Neural cell (in vitro differentiated cells): ENCODE measurements around the gene DAP. TPM values are rescaled to one million over a fixed set of nuclear protein-coding genes. Genes with fewer than 3 reads are reported as not detected.

Experiments used
- H2AFZ ChIP-seq: fragments of 200-600, 300-800 bp; sonication (generic), shearing (Covaris generic); 2 replicates; pipeline ENCODE4 v1.6.0; 2014; ENCODE audit warnings: low read depth, mild to moderate bottlenecking, antibody characterized with exemption, low read length, moderate library complexity
- H3F3A ChIP-seq: fragments of 200-600 bp; shearing (Covaris generic); 2 replicates; pipeline ENCODE4 v1.6.1; 2016; ENCODE audit warnings: mild to moderate bottlenecking, moderate library complexity, mixed read lengths, antibody characterized with exemption, low read length; ENCODE audit not compliant: insufficient read depth, poor library complexity, severe bottlenecking
- H3K27ac ChIP-seq: fragments of 200-600, 300-800 bp; sonication (generic), shearing (Covaris generic); 2 replicates; pipeline ENCODE4 v1.5.1; 2014; ENCODE audit warnings: mild to moderate bottlenecking, low read length, moderate library complexity
- H3K27me3 ChIP-seq: fragments of 300-800, 200-600 bp; sonication (generic), shearing (Covaris generic); 2 replicates; pipeline ENCODE4 v1.6.0; 2014; ENCODE audit warnings: mild to moderate bottlenecking, low read depth, low read length, moderate library complexity; ENCODE audit not compliant: insufficient read depth
- H3K36me3 ChIP-seq: fragments of 300-800, 200-600 bp; sonication (generic), shearing (Covaris generic); 2 replicates; pipeline ENCODE4 v1.5.1; 2014; ENCODE audit warnings: mild to moderate bottlenecking, antibody characterized with exemption, low read length, moderate library complexity; ENCODE audit not compliant: insufficient read depth
- H3K4me2 ChIP-seq: fragments of 300-800, 200-600 bp; sonication (generic), shearing (Covaris generic); 2 replicates; pipeline ENCODE4 v1.6.0; 2014; ENCODE audit warnings: mild to moderate bottlenecking, low read length
- H3K4me3 ChIP-seq: fragments of 300-800, 200-600 bp; sonication (generic), shearing (Covaris generic); 2 replicates; pipeline ENCODE4 v1.5.1; 2014; ENCODE audit warnings: mild to moderate bottlenecking, low read length, moderate library complexity
- H3K79me2 ChIP-seq: fragments of 200-600 bp; shearing (Covaris generic); replicated peaks from 2 replicates; pipeline ENCODE4 v1.6.0; 2014; ENCODE audit warnings: mild to moderate bottlenecking, low read length, moderate library complexity; ENCODE audit not compliant: insufficient read depth
- H3K9ac ChIP-seq: fragments of 300-800, 200-600 bp; sonication (generic), shearing (Covaris generic); 2 replicates; pipeline ENCODE4 v1.6.1; 2016; ENCODE audit warnings: mild to moderate bottlenecking, low read length, mixed read lengths
- H3K9me2 ChIP-seq: fragments of 200-600 bp; shearing (Covaris generic); 2 replicates; pipeline ENCODE4 v1.6.1; 2016; ENCODE audit warnings: mild to moderate bottlenecking, low read length, mixed read lengths; ENCODE audit not compliant: insufficient read depth
- H3K9me3 ChIP-seq: fragments of 200-600, 300-800 bp; sonication (generic), shearing (Covaris generic); 2 replicates; pipeline ENCODE4 v1.6.1; 2016; ENCODE audit warnings: mild to moderate bottlenecking, mixed run types, low read length, moderate library complexity, mixed read lengths
- H4K20me1 ChIP-seq: fragments of 200-600 bp; shearing (Covaris generic); 2 replicates; pipeline ENCODE4 v1.6.1; 2016; ENCODE audit warnings: mild to moderate bottlenecking, mixed run types; ENCODE audit not compliant: insufficient read depth
- CTCF ChIP-seq: fragments of 450-650 bp; IDR thresholded peaks from 2 replicates; pipeline ENCODE4 v1.5.1; 2014; ENCODE audit warnings: antibody characterized with exemption, mild to moderate bottlenecking, moderate library complexity; ENCODE audit not compliant: poor library complexity, severe bottlenecking
- EP300 ChIP-seq: fragments of 450-650 bp; conservative IDR thresholded peaks from 2 replicates; pipeline ENCODE4 v1.6.1; 2014; ENCODE audit warnings: antibody characterized with exemption, mild to moderate bottlenecking, moderate library complexity; ENCODE audit not compliant: poor library complexity, severe bottlenecking
- EZH2 ChIP-seq: fragments of 200-600, 300-800 bp; shearing (Covaris generic), sonication (generic); IDR thresholded peaks from 2 replicates; pipeline ENCODE4 v1.6.1; 2014; ENCODE audit warnings: antibody characterized with exemption, low read length, borderline replicate concordance, mild to moderate bottlenecking; ENCODE audit not compliant: insufficient read depth, poor library complexity, severe bottlenecking
- MXI1 ChIP-seq: fragments of 450-650 bp; conservative IDR thresholded peaks from 2 replicates; pipeline ENCODE4 v1.6.1; 2014; ENCODE audit warnings: antibody characterized with exemption, mild to moderate bottlenecking; ENCODE audit not compliant: poor library complexity, severe bottlenecking
- POLR2AphosphoS5 ChIP-seq: IDR thresholded peaks from 2 replicates; pipeline ENCODE4 v1.6.1; 2012
- RAD21 ChIP-seq: fragments of 450-650 bp; conservative IDR thresholded peaks from 2 replicates; pipeline ENCODE4 v1.6.1; 2014; ENCODE audit warnings: antibody characterized with exemption, mild to moderate bottlenecking, moderate library complexity
- REST ChIP-seq: IDR thresholded peaks from 2 replicates; pipeline ENCODE4 v1.6.1; 2012; ENCODE audit warnings: borderline replicate concordance
- SMC3 ChIP-seq: fragments of 450-650 bp; conservative IDR thresholded peaks from 2 replicates; pipeline ENCODE4 v1.6.1; 2014; ENCODE audit warnings: antibody characterized with exemption, mild to moderate bottlenecking, moderate library complexity; ENCODE audit not compliant: poor library complexity
- TAF1 ChIP-seq: IDR thresholded peaks from 2 replicates; pipeline ENCODE4 v1.6.1; 2012; ENCODE audit warnings: low read depth
- polyA plus RNA-seq: library from polyadenylated mRNA; depleted of rRNA; stranded (reverse); fragments of >200 nt; gene quantifications from 2 replicates; pipeline ENCODE4 v1.2.3, GENCODE V29; 2014

DAP gene
- polyA plus RNA-seq, 1 donor from 2014 or later = 9.3 TPM

- H3K4me2 ChIP-seq = no peak overlapping the region
- no peaks in the 10 kb centered on the region for H4K20me1 ChIP-seq
- no peak for TF ChIP-seq CTCF
- no peak for TF ChIP-seq TAF1
- no peak for TF ChIP-seq REST
- TF ChIP-seq EZH2 = no peak
- no peaks in the 10 kb centered on the region for H3K36me3 ChIP-seq
- H2AFZ ChIP-seq = no peak overlapping the region
- H3K79me2 ChIP-seq = no peaks in the 10 kb centered on the region
- H3K27ac ChIP-seq = no peak overlapping the region
- H3K9me3 ChIP-seq = peaks cover 3% of the 10 kb centered on the region
- H3K9me2 ChIP-seq = no peaks in the 10 kb centered on the region
- H3K9ac ChIP-seq = no peak overlapping the region
- H3K27me3 ChIP-seq = no peaks in the 10 kb centered on the region
- H3F3A ChIP-seq = no peaks in the 10 kb centered on the region
- H3K4me3 ChIP-seq = no peak overlapping the region
Observed at GRCh38 chr5:10660720-10661387, 100.2 kb downstream of the DAP start.

GRCh38 chr5:10660135-10660534 lies 100.9 kb downstream of the DAP start:
- Histone ChIP-seq H3K27me3 (no peaks in the 10 kb centered on the region), H3K36me3 (no peaks in the 10 kb centered on the region), H3K9me3 (peaks cover 3% of the 10 kb centered on the region), H3K79me2 (no peaks in the 10 kb centered on the region), H2AFZ (no peak overlapping the region), H3K9ac (no peak overlapping the region), H3K4me3 (no peak overlapping the region), H3K27ac (no peak overlapping the region), H3K4me2 (no peak overlapping the region), H4K20me1 (no peaks in the 10 kb centered on the region), H3K9me2 (no peaks in the 10 kb centered on the region), H3F3A (no peaks in the 10 kb centered on the region)
- no peak for TF ChIP-seq EP300
- TF ChIP-seq CTCF = no peak
- TF ChIP-seq EZH2 = no peak
- no peak for TF ChIP-seq TAF1
- TF ChIP-seq MXI1 = no peak
- TF ChIP-seq REST = no peak
- no peak for TF ChIP-seq SMC3
- TF ChIP-seq POLR2AphosphoS5 = no peak
- TF ChIP-seq RAD21 = no peak
